ENCODE measurements around the gene MRPL42. TPM values are rescaled to one million over a fixed set of nuclear protein-coding genes. Genes with fewer than 3 reads are reported as not detected.
"Not testable (repeated sequence)": the region's sequence is repeated elsewhere in the genome, so short reads cannot be mapped to it uniquely, and the experiment has no call there.

Gene MRPL42
- total and polyA plus RNA-seq, 9 donors, result 22.4 to 72.7 (median 44.9) TPM

DNA sequence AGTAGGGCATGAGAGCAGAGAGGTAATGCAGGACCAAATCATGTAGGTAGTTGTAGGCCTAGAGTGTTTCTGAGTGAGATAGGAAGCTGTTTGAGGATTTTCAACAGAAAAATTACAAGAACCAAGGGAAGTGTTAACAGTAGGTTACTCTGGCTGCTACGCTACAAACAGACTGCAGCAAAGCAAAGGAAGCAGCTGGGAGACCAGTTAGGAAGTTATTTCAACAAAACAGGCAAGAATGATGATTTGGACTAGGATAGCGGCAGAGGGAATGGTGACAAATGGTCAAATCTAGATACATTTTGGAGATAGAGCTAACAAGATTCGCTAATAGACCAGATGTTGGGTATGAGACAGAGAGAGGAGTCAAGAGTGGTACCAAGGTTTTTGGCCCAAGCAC, 26.8 kb downstream of the MRPL42 start:
- no peak for DNase-seq
- TF ChIP-seq POLR2A (IDR thresholded peaks at IDR 0.05), result no peak
- TF ChIP-seq, protein P1, sequence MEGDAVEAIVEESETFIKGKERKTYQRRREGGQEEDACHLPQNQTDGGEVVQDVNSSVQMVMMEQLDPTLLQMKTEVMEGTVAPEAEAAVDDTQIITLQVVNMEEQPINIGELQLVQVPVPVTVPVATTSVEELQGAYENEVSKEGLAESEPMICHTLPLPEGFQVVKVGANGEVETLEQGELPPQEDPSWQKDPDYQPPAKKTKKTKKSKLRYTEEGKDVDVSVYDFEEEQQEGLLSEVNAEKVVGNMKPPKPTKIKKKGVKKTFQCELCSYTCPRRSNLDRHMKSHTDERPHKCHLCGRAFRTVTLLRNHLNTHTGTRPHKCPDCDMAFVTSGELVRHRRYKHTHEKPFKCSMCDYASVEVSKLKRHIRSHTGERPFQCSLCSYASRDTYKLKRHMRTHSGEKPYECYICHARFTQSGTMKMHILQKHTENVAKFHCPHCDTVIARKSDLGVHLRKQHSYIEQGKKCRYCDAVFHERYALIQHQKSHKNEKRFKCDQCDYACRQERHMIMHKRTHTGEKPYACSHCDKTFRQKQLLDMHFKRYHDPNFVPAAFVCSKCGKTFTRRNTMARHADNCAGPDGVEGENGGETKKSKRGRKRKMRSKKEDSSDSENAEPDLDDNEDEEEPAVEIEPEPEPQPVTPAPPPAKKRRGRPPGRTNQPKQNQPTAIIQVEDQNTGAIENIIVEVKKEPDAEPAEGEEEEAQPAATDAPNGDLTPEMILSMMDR (IDR thresholded peaks at IDR 0.05), result no peak
- no peak for TF ChIP-seq EP300 (IDR thresholded peaks at IDR 0.05)
- Histone ChIP-seq H3K4me3 (no peak overlapping the region), H3K4me1 (ENCODE audit: insufficient read depth) (no peaks in the 10 kb centered on the region), H3K27ac (no peak overlapping the region), H3K27me3 (no peaks in the 10 kb centered on the region), H3K9me3 (no peaks in the 10 kb centered on the region), H3K36me3 (no peaks in the 10 kb centered on the region)
- intact Hi-C loops (cut with DNase I), result no loop called here
- WGBS, 3 donors, result 95 to 97% (median 97%) methylated on average over 3 of the region's 3 CpGs

DNA sequence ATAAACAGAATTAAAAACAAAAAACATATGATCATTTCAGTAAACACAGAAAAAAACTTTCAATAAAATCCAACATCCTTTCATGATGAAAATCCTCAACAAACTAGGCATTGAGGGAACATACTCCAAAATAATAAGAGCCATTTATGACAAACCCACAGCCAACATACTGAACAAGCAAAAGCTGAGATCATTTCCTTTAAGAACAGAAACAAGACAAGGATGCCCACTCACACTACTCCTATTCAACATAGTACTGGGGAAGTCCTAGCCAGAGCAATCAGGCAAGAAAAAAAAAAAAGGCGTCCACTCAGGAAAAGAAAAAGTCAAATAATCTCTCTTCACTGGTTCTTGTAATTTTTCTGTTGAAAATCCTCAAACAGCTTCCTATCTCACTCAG, 30.1 kb downstream of the MRPL42 start:
- Histone ChIP-seq H3K27me3 (no peaks in the 10 kb centered on the region), H3K4me1 (ENCODE audit: insufficient read depth) (no peaks in the 10 kb centered on the region), H3K9me3 (no peaks in the 10 kb centered on the region), H3K36me3 (no peaks in the 10 kb centered on the region), H3K27ac (no peak overlapping the region), H3K4me3 (no peak overlapping the region)
- intact Hi-C loops (cut with DNase I), result no loop called here
- no peak for DNase-seq
- TF ChIP-seq, protein P1 (IDR thresholded peaks at IDR 0.05), result no peak
- no peak for TF ChIP-seq POLR2A (IDR thresholded peaks at IDR 0.05)
- TF ChIP-seq EP300 (IDR thresholded peaks at IDR 0.05), result no peak
- WGBS, 3 donors, result 91 to 100% (median 96%) methylated on average over 1 of the region's 1 CpG

- H3K27ac ChIP-seq; DNase-seq; H3K4me3 ChIP-seq; intact Hi-C loops (cut with DNase I); H3K9me3 ChIP-seq; H3K36me3 ChIP-seq; H3K27me3 ChIP-seq; H3K4me1 ChIP-seq (ENCODE audit: insufficient read depth): not testable (repeated sequence)
- no CpG with 5 or more reads among the region's 1 CpG for WGBS, 3 donors
These were observed 31.5 kb downstream of the MRPL42 start for GRCh38 chr12:93498813-93499212.

GRCh38 chr12:93500201-93500600, 32.9 kb downstream of the MRPL42 start:
- H3K36me3 ChIP-seq, result no peaks in the 10 kb centered on the region
- no peaks in the 10 kb centered on the region for H3K9me3 ChIP-seq
- WGBS, 3 donors, result 53 to 68% (median 67%) methylated on average over 1 of the region's 1 CpG
- no peaks in the 10 kb centered on the region for H3K4me1 ChIP-seq (ENCODE audit: insufficient read depth)
- no peaks in the 10 kb centered on the region for H3K27me3 ChIP-seq
- intact Hi-C loops (cut with DNase I), result loop anchor here in 3 of 4 donors (5.0 kb wide), 1 partner anchor 602 kb away; no protein-coding TSS in a partner anchor
- H3K27ac ChIP-seq, result no peak overlapping the region
- TF ChIP-seq EP300 (IDR thresholded peaks at IDR 0.05) (no peak), POLR2A (IDR thresholded peaks at IDR 0.05) (no peak)
- TF ChIP-seq, protein P1 (IDR thresholded peaks at IDR 0.05), result no peak
- no peak for DNase-seq
- no peak overlapping the region for H3K4me3 ChIP-seq

DNA sequence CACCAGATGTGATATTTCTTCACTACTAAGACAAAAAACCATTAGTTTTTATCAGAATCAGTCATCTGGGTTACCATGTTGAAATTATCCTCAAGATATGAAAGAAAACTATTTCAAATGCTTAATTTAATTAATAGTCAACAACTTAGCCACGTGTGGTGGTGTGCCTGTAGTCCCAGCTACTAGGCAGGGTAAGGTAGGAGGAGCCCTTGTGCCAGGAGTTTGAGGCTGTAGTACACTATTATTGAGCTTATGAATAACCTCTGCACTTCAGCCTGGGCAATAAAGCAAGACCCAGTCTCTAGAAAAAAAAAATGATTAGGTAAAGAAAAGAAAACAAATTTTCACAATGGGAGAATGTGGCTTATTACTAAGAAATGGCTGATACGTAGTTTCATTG, 33.4 kb downstream of the MRPL42 start:
- Histone ChIP-seq H3K4me3 (no peak overlapping the region), H3K4me1 (ENCODE audit: insufficient read depth) (no peaks in the 10 kb centered on the region), H3K36me3 (no peaks in the 10 kb centered on the region), H3K27ac (no peak overlapping the region), H3K9me3 (no peaks in the 10 kb centered on the region), H3K27me3 (no peaks in the 10 kb centered on the region)
- WGBS, 3 donors, result 71 to 76% (median 74%) methylated on average over 2 of the region's 2 CpGs
- intact Hi-C loops (cut with DNase I), result loop anchor here in 3 of 4 donors (5.0 kb wide), 1 partner anchor 602 kb away; no protein-coding TSS in a partner anchor
- TF ChIP-seq, protein P1 (IDR thresholded peaks at IDR 0.05), result no peak
- TF ChIP-seq EP300 (IDR thresholded peaks at IDR 0.05) (no peak), POLR2A (IDR thresholded peaks at IDR 0.05) (no peak)
- DNase-seq, result no peak
